ENCODE data around the gene IDH1.

IDH1 gene

GRCh38 chr2:208210688-208211451, 44.0 kb downstream of the IDH1 start:
- no peak overlapping the region for H3K4me3 ChIP-seq (replicated peaks; ENCODE audit: low read depth, low read length)
- no peak for DNase-seq (ENCODE audit: low read depth)
- no peak for TF ChIP-seq CTCF (IDR thresholded peaks at IDR 0.05; ENCODE audit: low read length, missing control alignments)

DNA sequence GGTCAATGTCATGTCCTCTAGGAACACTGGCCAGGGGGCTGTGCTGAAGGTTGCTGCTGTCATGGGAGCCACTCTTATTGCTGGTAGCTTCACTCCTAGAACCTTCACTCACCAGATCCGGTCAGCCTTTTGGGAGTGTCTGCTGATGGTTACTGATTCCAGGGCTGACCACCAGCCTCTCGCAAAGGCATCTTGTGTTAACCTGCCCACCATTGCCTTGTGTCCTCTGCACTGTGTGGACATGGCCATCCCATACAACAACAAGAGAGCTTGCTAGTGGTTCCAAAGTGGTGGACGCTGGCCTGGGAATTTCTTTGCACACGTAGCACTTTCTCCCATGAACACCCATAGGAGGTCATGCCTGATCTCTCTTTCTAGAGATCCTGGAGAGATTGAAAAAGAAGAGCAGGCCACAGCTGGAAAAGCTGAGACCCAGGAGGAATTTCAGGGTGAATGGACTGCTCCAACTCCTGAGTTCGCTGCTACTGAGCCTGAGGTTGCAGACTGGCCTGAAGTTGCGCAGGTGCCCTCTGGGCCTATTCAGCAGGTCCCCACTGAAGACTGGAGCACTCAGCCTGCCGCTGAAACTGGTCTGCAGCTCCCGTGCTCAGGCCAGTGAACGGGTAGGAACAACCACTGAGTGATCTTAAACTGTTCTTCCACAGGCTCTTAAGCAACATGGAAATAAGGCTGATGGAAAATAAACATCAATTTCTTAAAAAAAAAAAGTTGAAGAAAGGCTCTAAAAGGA, 46.4 kb downstream of the IDH1 start:
- no peak for TF ChIP-seq CTCF (IDR thresholded peaks at IDR 0.05; ENCODE audit: low read length, missing control alignments)
- no peak for DNase-seq (ENCODE audit: low read depth)
- no peak overlapping the region for H3K4me3 ChIP-seq (replicated peaks; ENCODE audit: low read depth, low read length)

GRCh38 chr2:208207769-208208168, 47.1 kb downstream of the IDH1 start:
- H3K4me3 ChIP-seq (replicated peaks; ENCODE audit: low read depth, low read length): no peak overlapping the region
- no peak for TF ChIP-seq CTCF (IDR thresholded peaks at IDR 0.05; ENCODE audit: low read length, missing control alignments)
- DNase-seq (ENCODE audit: low read depth): no peak

DNA sequence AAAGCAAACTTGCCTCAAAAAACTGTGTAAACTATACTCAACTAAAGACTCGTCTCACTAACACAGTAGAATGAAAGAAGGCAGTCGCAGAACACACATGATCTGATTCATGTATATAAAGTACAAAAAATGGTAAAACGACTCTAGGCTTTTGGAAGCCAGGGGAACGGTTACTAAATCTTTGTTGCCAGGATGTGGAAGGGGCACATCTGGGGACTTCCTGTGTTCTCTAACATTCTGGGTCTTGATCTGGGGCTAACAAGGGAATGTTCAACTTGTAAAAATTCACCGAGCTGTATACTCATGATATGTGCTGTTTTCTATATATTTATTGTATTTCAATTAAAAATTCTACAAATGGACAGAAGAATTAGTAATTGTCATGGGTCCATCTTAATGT, 50.7 kb downstream of the IDH1 start:
- no peak for DNase-seq (ENCODE audit: low read depth)
- no peak for TF ChIP-seq CTCF (IDR thresholded peaks at IDR 0.05; ENCODE audit: low read length, missing control alignments)
- H3K4me3 ChIP-seq (replicated peaks; ENCODE audit: low read depth, low read length): no peak overlapping the region

GRCh38 chr2:208195531-208195930, 59.3 kb downstream of the IDH1 start:
- H3K4me3 ChIP-seq (replicated peaks; ENCODE audit: low read depth, low read length): no peak overlapping the region
- no peak for DNase-seq (ENCODE audit: low read depth)
- no peak for TF ChIP-seq CTCF (IDR thresholded peaks at IDR 0.05; ENCODE audit: low read length, missing control alignments)

DNA sequence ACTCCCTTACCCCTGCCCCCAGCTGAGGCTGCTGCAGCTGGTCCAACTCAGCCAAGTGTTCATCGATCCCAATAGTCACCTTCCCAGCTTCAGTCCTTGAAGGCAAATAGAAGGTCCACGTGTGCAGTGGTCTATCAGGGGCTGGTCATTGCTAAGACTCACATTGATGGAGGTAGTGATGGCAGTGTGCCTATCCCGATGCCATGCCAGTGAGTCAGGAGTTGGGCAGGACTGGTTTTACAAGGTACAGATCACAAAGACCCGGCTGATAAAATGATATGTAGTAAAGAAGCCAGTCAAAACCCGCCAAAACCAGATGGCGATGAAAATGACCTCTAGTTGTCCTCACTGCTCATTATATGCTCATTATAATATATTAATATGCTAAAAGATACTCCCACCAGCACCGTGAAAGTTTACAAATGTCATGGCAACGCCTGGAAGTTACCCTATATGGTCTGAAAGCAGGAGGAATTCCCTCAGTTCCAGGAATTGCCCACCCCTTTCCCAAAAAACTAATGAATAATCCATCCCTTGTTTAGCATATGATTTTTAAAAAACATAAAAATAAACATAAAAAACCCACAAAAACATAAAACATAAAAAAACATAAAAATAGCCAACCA, 62.1 kb downstream of the IDH1 start:
- no peak for DNase-seq (ENCODE audit: low read depth)
- no peak for TF ChIP-seq CTCF (IDR thresholded peaks at IDR 0.05; ENCODE audit: low read length, missing control alignments)
- no peak overlapping the region for H3K4me3 ChIP-seq (replicated peaks; ENCODE audit: low read depth, low read length)

Measured in fibroblast of pulmonary artery (primary cell).